Sigmoid colon (tissue), 4 donors: ENCODE measurements around the gene SZT2.
A peak's percentile ranks its signal among the peaks of the same experiment; 100 is the strongest.

Experiments
- EP300 ChIP-seq, 4 donors: sonication (generic); formaldehyde crosslinking; IDR thresholded peaks; one replicate each; pipeline ENCODE4 v1.6.1; 2017; ENCODE audit warnings: antibody characterized with exemption in 4 of 4
- POLR2A ChIP-seq, 2 donors: fragments of 450-650 bp; IDR thresholded peaks; one replicate each; pipeline ENCODE4 v1.6.1; 2016; ENCODE audit warnings: antibody characterized with exemption in 2 of 2, mild to moderate bottlenecking in 2 of 2, moderate library complexity in 2 of 2
- POLR2AphosphoS5 ChIP-seq, 4 donors: sonication (generic); formaldehyde crosslinking; IDR thresholded peaks; one replicate each; pipeline ENCODE4 v1.6.1; 2017; ENCODE audit warnings: antibody characterized with exemption in 4 of 4
- TF ChIP-seq, protein P1 (sequence below), 4 experiments: fragments of 450-650 bp in 3 of 4; fragments of 200-600 bp in 1 of 4; IDR thresholded peaks; one replicate each; pipeline ENCODE4 v1.5.1; 2016 to 2019; ENCODE audit warnings: antibody characterized with exemption in 4 of 4, mild to moderate bottlenecking in 3 of 4, moderate library complexity in 2 of 4

DNA sequence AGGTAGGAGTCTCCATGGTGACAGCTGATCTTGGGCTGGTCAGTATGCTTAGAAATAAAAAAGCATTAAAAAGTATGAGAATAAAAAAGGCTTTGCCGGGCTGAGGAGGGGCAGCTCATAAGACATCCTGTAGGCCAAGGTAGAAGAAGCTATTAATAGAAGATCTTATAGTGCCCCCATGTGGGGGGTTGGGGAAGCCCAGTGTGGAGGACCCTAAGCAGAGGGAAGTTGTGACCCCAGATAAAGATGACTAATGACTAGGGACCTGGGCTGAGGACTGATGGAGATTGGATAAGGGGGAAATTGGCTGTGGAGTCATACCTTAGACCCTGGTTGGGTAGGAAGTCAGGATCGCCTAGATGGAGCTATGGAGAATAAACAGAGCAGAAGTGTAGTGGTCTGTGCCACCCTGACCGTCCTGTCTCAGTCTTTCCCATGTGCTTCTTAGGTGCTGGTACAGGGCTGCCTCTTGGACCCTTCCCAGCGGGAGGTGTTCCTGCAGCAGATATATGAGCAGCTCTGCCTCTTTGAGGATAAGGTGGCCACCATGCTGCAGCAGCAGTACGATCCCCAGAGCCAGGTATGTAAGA, 25.0 kb downstream of the SZT2 start:
- no peak for TF ChIP-seq POLR2A (IDR thresholded peaks at IDR 0.05)
- TF ChIP-seq, protein P1, sequence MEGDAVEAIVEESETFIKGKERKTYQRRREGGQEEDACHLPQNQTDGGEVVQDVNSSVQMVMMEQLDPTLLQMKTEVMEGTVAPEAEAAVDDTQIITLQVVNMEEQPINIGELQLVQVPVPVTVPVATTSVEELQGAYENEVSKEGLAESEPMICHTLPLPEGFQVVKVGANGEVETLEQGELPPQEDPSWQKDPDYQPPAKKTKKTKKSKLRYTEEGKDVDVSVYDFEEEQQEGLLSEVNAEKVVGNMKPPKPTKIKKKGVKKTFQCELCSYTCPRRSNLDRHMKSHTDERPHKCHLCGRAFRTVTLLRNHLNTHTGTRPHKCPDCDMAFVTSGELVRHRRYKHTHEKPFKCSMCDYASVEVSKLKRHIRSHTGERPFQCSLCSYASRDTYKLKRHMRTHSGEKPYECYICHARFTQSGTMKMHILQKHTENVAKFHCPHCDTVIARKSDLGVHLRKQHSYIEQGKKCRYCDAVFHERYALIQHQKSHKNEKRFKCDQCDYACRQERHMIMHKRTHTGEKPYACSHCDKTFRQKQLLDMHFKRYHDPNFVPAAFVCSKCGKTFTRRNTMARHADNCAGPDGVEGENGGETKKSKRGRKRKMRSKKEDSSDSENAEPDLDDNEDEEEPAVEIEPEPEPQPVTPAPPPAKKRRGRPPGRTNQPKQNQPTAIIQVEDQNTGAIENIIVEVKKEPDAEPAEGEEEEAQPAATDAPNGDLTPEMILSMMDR (IDR thresholded peaks at IDR 0.05) = peak; percentile 40 to 56 (median 44)
- no peak for TF ChIP-seq EP300 (IDR thresholded peaks at IDR 0.05)
- no peak for TF ChIP-seq POLR2AphosphoS5 (IDR thresholded peaks at IDR 0.05)
